ENCODE results near the gene DPF1.

The DPF1 gene

GRCh38 chr19:38170334-38170733 lies 53.7 kb downstream of the DPF1 start:
- no peak for FAIRE-seq
- DNase-seq (ENCODE audit: low spot score) = no peak

GRCh38 chr19:38168637-38169036 lies 55.4 kb downstream of the DPF1 start:
- FAIRE-seq (no peak), DNase-seq (ENCODE audit: low spot score) (no peak)

GRCh38 chr19:38165335-38165734 lies 58.7 kb downstream of the DPF1 start:
- FAIRE-seq (no peak), DNase-seq (ENCODE audit: low spot score) (no peak)

- DNase-seq (ENCODE audit: low spot score) = no peak
- no peak for FAIRE-seq
Observed at GRCh38 chr19:38164526-38164925, 59.5 kb downstream of the DPF1 start.

- DNase-seq (ENCODE audit: low spot score) (no peak), FAIRE-seq (no peak)
Observed at GRCh38 chr19:38163419-38164290, 60.4 kb downstream of the DPF1 start.

- no peak for DNase-seq (ENCODE audit: low spot score)
- no peak for FAIRE-seq
Observed at GRCh38 chr19:38162632-38163031, 61.4 kb downstream of the DPF1 start.

GRCh38 chr19:38162094-38162493 lies 61.9 kb downstream of the DPF1 start:
- no peak for FAIRE-seq
- peak; percentile 10 for DNase-seq (ENCODE audit: low spot score)
